Melanocyte of skin (primary cell): Measurements from ENCODE around the gene TIMM17A. TPM values are rescaled to one million over a fixed set of nuclear protein-coding genes. Genes with fewer than 3 reads are reported as not detected.

Experiments
- small RNA-seq, 2 donors: library from RNA; depleted of rRNA; stranded (forward); fragments of <200 nt; gene quantifications; one replicate each; pipeline ENCODE3, GENCODE V24; 2012
- total RNA-seq, 2 donors: library from RNA; depleted of rRNA; stranded (reverse); fragments of >200 nt; gene quantifications; 2 replicates each; pipeline ENCODE4 v1.2.3, GENCODE V29; 2012

TIMM17A gene
- 10 to 100 TPM; 46.5 to 79.3 TPM for total RNA-seq

GRCh38 chr1:201955009-201955728, at the start of gene TIMM17A:
Gene TIMM17A (plus strand): TSS chr1:201955503. CDS start chr1:201955527, 24 bp downstream.

GRCh38 chr1:201946224-201946908, 8.9 kb upstream of the TIMM17A start, which contains the start of gene LMOD1:
Gene LMOD1 (minus strand): TSS chr1:201946548. CDS start chr1:201946340, 208 bp downstream.

GRCh38 chr1:201982623-201983379, 27.5 kb downstream of the TIMM17A start, which contains the start of gene RNPEP:
Gene RNPEP (plus strand): TSS chr1:201982648. CDS start chr1:201982667, 19 bp downstream.

DNA sequence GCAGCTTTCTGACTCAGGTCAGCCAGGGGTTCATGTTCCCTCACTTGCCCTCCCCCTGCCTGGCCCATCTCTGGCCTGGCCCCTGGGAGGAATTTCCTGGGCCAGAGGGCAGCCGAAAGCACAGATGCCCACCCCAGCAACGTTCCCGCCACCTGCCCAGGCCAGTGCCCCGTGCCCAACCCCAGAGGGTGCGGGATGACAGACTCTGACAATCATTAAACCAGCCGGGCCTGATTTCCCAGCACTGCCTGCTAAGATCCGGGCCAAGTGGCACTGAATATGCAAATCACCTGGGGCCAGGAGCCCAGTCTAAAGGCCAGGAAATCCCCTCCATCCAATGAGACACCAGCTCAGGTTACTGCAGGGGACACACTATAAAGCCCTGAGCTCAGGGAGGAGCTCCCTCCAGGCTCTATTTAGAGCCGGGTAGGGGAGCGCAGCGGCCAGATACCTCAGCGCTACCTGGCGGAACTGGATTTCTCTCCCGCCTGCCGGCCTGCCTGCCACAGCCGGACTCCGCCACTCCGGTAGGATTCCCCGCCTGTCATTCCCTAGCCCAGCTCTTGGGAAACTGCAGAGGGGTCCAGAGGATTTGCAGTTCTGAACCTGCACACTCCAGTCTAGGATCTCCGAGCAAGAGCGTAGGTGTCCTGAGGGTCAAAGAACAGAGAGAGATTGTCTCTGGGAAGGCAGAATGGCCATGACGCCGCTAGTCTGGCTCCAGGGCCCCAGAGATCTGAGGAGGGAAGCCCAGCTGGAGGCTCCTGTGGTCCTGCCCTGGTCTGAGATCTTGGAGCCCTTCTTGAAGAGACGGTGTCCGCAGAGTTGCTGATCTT, 55.1 kb downstream of the TIMM17A start, which contains the start of gene ELF3:
ELF3 (plus strand) TSS at position 408 of the 836 bp plus-strand sequence. CDS start 550 bp downstream, outside the sequence.

Small RNA genes within 50 kb of the gene (small RNA-seq; reads per million reads assigned to genes)
- 0.21 to 0.29 reads per million in 2 donors for gene MIR6740
- gene RF00156, result 0.13 to 0.81 reads per million in 2 donors

Other genes with a start within 250 kb of the TIMM17A start
- gene IPO9, start 126.3 kb upstream of the TIMM17A start, total RNA-seq, result 10 to 100 TPM; 23.1 to 27.0 TPM
- gene SHISA4, start 66.6 kb upstream of the TIMM17A start, total RNA-seq, result 10 to 100 TPM in 1 of 2 donors, 1 to 10 TPM in 1; 9.0 to 16.2 TPM
- under 1 TPM in 1 of 2 donors, not detected in 1; under 0.01 TPM for gene LMOD1, start 9.0 kb upstream of the TIMM17A start, total RNA-seq
- 10 to 100 TPM; 50.9 to 77.3 TPM for gene RNPEP, start 27.1 kb downstream of the TIMM17A start, total RNA-seq
- gene ELF3, start 55.1 kb downstream of the TIMM17A start, total RNA-seq, result under 1 TPM; under 0.01 to 0.34 TPM
- under 1 TPM in 1 of 2 donors, not detected in 1; under 0.01 TPM for gene GPR37L1, start 167.4 kb downstream of the TIMM17A start, total RNA-seq
- gene ARL8A, start 189.2 kb downstream of the TIMM17A start, total RNA-seq, result 10 to 100 TPM; 29.9 to 37.0 TPM
- gene PTPN7, start 205.1 kb downstream of the TIMM17A start, total RNA-seq, result not detected
- not detected for gene LGR6, start 238.3 kb downstream of the TIMM17A start, total RNA-seq